ENCODE results near the gene AP4E1.

- TF ChIP-seq POLR2A (IDR thresholded peaks at IDR 0.05), result no peak
- TF ChIP-seq, protein P1, sequence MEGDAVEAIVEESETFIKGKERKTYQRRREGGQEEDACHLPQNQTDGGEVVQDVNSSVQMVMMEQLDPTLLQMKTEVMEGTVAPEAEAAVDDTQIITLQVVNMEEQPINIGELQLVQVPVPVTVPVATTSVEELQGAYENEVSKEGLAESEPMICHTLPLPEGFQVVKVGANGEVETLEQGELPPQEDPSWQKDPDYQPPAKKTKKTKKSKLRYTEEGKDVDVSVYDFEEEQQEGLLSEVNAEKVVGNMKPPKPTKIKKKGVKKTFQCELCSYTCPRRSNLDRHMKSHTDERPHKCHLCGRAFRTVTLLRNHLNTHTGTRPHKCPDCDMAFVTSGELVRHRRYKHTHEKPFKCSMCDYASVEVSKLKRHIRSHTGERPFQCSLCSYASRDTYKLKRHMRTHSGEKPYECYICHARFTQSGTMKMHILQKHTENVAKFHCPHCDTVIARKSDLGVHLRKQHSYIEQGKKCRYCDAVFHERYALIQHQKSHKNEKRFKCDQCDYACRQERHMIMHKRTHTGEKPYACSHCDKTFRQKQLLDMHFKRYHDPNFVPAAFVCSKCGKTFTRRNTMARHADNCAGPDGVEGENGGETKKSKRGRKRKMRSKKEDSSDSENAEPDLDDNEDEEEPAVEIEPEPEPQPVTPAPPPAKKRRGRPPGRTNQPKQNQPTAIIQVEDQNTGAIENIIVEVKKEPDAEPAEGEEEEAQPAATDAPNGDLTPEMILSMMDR (IDR thresholded peaks at IDR 0.05), result no peak
- no peak for TF ChIP-seq EP300 (IDR thresholded peaks at IDR 0.05)
Measured at GRCh38 chr15:51046799-51047449, 138.4 kb downstream of the AP4E1 start.
